Measurements from ENCODE around the gene RCAN1.

RCAN1 gene

GRCh38 chr21:34596561-34597271 lies 18.2 kb downstream of the RCAN1 start:
- peaks cover 5% of the 10 kb centered on the region for H3K4me1 ChIP-seq (ENCODE audit: control insufficient read depth, insufficient read depth, low read length)
- CTCF ChIA-PET, result interaction anchor here (0.8 to 2.0 kb wide), 5 partner anchors 11 to 230 kb away, joined by 3 to 7 read pairs (median 4); no protein-coding TSS in a partner anchor
- no peaks in the 10 kb centered on the region for H3K9me3 ChIP-seq (ENCODE audit: control insufficient read depth, insufficient read depth, low read depth, low read length)
- POLR2A ChIA-PET, result no interaction called here
- no peak overlapping the region for H3K27ac ChIP-seq (ENCODE audit: extremely low read depth, low read depth, low read length)
- H3K4me3 ChIP-seq (ENCODE audit: low read depth, low read length), result no peak overlapping the region
- H3K36me3 ChIP-seq (ENCODE audit: control insufficient read depth in 2 of 2, insufficient read depth in 1 of 2, low read length in 2 of 2), result no peaks in the 10 kb centered on the region
- TF ChIP-seq ZNF239 (tag by site-specific recombination; IDR thresholded peaks at IDR 0.05) (no peak), ZNF121 (tag by site-specific recombination; IDR thresholded peaks at IDR 0.05) (no peak), ZNF174 (tag by site-specific recombination; IDR thresholded peaks at IDR 0.05) (no peak), ZNF660 (tag by site-specific recombination; IDR thresholded peaks at IDR 0.05) (no peak), PATZ1 (tag by site-specific recombination; IDR thresholded peaks at IDR 0.05) (no peak), ZSCAN30 (tag by site-specific recombination; IDR thresholded peaks at IDR 0.05) (no peak), ZSCAN4 (tag by site-specific recombination; IDR thresholded peaks at IDR 0.05) (no peak), PRDM2 (tag by site-specific recombination; IDR thresholded peaks at IDR 0.05; ENCODE audit: borderline replicate concordance) (no peak), ZNF677 (tag by site-specific recombination; IDR thresholded peaks at IDR 0.05) (no peak), ZNF560 (tag by site-specific recombination; IDR thresholded peaks at IDR 0.05; ENCODE audit: borderline replicate concordance) (no peak), HIC1 (tag by site-specific recombination; IDR thresholded peaks at IDR 0.05) (no peak), ZNF391 (tag by site-specific recombination; IDR thresholded peaks at IDR 0.05; ENCODE audit: borderline replicate concordance, low read depth) (no peak)
- TF ChIP-seq, protein P1, sequence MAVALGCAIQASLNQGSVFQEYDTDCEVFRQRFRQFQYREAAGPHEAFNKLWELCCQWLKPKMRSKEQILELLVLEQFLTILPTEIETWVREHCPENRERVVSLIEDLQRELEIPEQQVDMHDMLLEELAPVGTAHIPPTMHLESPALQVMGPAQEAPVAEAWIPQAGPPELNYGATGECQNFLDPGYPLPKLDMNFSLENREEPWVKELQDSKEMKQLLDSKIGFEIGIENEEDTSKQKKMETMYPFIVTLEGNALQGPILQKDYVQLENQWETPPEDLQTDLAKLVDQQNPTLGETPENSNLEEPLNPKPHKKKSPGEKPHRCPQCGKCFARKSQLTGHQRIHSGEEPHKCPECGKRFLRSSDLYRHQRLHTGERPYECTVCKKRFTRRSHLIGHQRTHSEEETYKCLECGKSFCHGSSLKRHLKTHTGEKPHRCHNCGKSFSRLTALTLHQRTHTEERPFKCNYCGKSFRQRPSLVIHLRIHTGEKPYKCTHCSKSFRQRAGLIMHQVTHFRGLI (tag by site-specific recombination; IDR thresholded peaks at IDR 0.05), result no peak
